ENCODE results near the gene GNG4. TPM values are rescaled to one million over a fixed set of nuclear protein-coding genes. Genes with fewer than 3 reads are reported as not detected.
A peak's percentile ranks its signal among the peaks of the same experiment; 100 is the strongest.

Gene GNG4
- total RNA-seq, 2 donors from 2014 or later: 13.5 to 14.2 TPM

DNA sequence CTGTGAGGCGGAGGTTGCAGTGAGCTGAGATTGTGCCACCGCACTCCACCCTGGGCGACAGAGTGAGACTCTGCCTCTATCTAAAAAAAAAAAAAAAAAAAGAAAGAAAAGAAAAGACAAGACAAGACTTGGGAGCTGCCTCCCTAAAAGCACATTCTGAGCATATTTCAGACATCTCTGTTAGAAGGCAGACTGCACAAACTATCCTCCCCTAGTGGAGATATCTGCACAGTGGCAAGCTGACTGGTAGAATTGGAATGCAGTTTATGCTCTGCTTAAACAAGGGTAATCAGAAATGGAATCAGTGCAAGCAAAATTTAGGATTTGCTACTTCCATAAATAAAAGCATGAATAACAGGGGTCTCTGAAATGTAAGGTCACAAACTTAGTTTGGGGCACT, 31.8 kb downstream of the GNG4 start:
- Mint-ChIP-seq H3K27ac (no peak overlapping the region), H3K27me3 (ENCODE audit: insufficient read depth) (no peaks in the 10 kb centered on the region)

DNA sequence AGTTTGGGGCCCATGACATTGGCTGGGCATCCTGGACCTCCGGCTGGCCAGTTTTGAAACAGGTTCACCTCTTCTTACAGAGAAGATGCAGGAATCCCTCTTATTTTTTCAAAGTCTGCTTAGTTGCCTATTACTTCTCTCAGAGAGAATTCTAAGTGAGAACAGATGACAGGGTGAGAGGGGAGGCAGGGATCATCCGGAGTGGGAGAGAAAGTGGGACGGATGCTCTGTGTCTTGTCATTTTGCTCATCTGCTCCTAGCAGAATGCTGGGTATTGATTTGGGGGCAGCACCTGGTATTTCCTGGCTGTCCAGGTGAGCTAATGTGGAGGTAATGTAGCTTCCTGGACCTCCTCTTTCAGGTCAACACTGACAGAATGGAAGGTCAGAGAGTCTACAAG, 32.4 kb downstream of the GNG4 start:
- no peaks in the 10 kb centered on the region for H3K9me3 Mint-ChIP-seq
- no peaks in the 10 kb centered on the region for H3K27me3 Mint-ChIP-seq (ENCODE audit: insufficient read depth)
- no peak overlapping the region for H3K4me3 Mint-ChIP-seq

More for the DNA sequence above, 31.8 kb downstream of the GNG4 start:
- Histone ChIP-seq H3K9ac (ENCODE audit: extremely low read depth, low read length, poor library complexity, severe bottlenecking) (no peak overlapping the region), H3K36me3 (ENCODE audit: control insufficient read depth, insufficient read depth, low read length) (no peaks in the 10 kb centered on the region), H3K4me1 (ENCODE audit: control insufficient read depth, insufficient read depth, low read length) (no peaks in the 10 kb centered on the region), H3K9me3 (ENCODE audit: control insufficient read depth, low read length) (no peaks in the 10 kb centered on the region), H3K27me3 (ENCODE audit: control insufficient read depth, insufficient read depth, low read length, poor library complexity, severe bottlenecking) (no peaks in the 10 kb centered on the region), H3K4me3 (ENCODE audit: low read length) (no peak overlapping the region), H3K27ac (ENCODE audit: low read depth, low read length) (no peak overlapping the region)
- DNase-seq: no peak
- 88 to 100% methylated on average over 1 to 3 of the region's 3 CpGs for WGBS, 2 experiments (ENCODE audit: insufficient coverage in 1 of 2, insufficient read length in 1 of 2)
- Mint-ChIP-seq H3K36me3 (ENCODE audit: low read depth) (no peaks in the 10 kb centered on the region), H3K4me1 (peaks cover 7% of the 10 kb centered on the region), H3K4me3 (no peak overlapping the region), H3K9me3 (no peaks in the 10 kb centered on the region)
- TF ChIP-seq, protein P1, sequence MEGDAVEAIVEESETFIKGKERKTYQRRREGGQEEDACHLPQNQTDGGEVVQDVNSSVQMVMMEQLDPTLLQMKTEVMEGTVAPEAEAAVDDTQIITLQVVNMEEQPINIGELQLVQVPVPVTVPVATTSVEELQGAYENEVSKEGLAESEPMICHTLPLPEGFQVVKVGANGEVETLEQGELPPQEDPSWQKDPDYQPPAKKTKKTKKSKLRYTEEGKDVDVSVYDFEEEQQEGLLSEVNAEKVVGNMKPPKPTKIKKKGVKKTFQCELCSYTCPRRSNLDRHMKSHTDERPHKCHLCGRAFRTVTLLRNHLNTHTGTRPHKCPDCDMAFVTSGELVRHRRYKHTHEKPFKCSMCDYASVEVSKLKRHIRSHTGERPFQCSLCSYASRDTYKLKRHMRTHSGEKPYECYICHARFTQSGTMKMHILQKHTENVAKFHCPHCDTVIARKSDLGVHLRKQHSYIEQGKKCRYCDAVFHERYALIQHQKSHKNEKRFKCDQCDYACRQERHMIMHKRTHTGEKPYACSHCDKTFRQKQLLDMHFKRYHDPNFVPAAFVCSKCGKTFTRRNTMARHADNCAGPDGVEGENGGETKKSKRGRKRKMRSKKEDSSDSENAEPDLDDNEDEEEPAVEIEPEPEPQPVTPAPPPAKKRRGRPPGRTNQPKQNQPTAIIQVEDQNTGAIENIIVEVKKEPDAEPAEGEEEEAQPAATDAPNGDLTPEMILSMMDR (conservative IDR thresholded peaks at IDR 0.05): peak; percentile 16

DNA sequence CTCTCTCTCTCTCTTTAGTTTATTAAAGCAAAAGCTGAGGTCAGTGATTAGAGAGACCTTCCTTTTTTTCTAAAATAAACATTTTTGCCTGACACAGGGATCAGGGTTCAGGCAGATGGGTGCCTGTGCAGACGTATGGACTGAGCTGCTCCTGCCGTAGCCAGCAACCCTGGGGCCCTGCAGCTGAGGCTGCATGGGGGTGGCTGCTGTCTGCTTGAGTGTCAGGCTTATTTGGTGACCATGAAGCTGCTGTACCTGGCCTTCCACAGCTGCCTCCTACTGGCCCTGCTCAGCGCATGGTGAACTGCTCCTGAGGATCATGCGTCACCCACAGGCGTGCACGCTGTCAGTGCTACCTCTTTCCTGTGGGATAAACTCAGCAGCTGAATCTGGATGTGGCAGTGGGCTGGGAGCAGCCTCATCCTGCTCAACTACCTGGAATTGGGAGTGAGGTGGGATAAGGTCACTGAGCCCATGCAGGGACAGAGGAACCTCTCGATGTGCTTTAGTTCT, 35.1 kb downstream of the GNG4 start:
- TF ChIP-seq, protein P1 (conservative IDR thresholded peaks at IDR 0.05): peak; percentile 30
- Histone ChIP-seq H3K4me1 (ENCODE audit: control insufficient read depth, insufficient read depth, low read length) (no peaks in the 10 kb centered on the region), H3K4me3 (ENCODE audit: low read length) (no peak overlapping the region), H3K36me3 (ENCODE audit: control insufficient read depth, insufficient read depth, low read length) (no peaks in the 10 kb centered on the region), H3K27me3 (ENCODE audit: control insufficient read depth, insufficient read depth, low read length, poor library complexity, severe bottlenecking) (no peaks in the 10 kb centered on the region), H3K9ac (ENCODE audit: extremely low read depth, low read length, poor library complexity, severe bottlenecking) (no peak overlapping the region), H3K9me3 (ENCODE audit: control insufficient read depth, low read length) (no peaks in the 10 kb centered on the region), H3K27ac (ENCODE audit: low read depth, low read length) (no peak overlapping the region)
- Mint-ChIP-seq H3K4me1 (peaks cover 7% of the 10 kb centered on the region), H3K27ac (no peak overlapping the region), H3K9me3 (no peaks in the 10 kb centered on the region), H3K36me3 (ENCODE audit: low read depth) (no peaks in the 10 kb centered on the region), H3K4me3 (no peak overlapping the region), H3K27me3 (ENCODE audit: insufficient read depth) (no peaks in the 10 kb centered on the region)
- WGBS, 2 experiments (ENCODE audit: insufficient coverage in 1 of 2, insufficient read length in 1 of 2): 62 to 90% methylated on average over 2 to 7 of the region's 7 CpGs
- DNase-seq: no peak

More for the DNA sequence above, 32.4 kb downstream of the GNG4 start:
- H3K9me3 ChIP-seq (ENCODE audit: control insufficient read depth, low read length): no peaks in the 10 kb centered on the region
- DNase-seq: no peak
- H3K36me3 ChIP-seq (ENCODE audit: control insufficient read depth, insufficient read depth, low read length): no peaks in the 10 kb centered on the region
- WGBS, 2 experiments (ENCODE audit: insufficient coverage in 1 of 2, insufficient read length in 1 of 2): 90 to 96% methylated on average over 2 to 3 of the region's 3 CpGs
- H3K27me3 ChIP-seq (ENCODE audit: control insufficient read depth, insufficient read depth, low read length, poor library complexity, severe bottlenecking): no peaks in the 10 kb centered on the region
- Mint-ChIP-seq H3K27ac (no peak overlapping the region), H3K4me1 (peaks cover 7% of the 10 kb centered on the region), H3K36me3 (ENCODE audit: low read depth) (no peaks in the 10 kb centered on the region)
- no peak overlapping the region for H3K9ac ChIP-seq (ENCODE audit: extremely low read depth, low read length, poor library complexity, severe bottlenecking)
- no peak overlapping the region for H3K27ac ChIP-seq (ENCODE audit: low read depth, low read length)
- no peaks in the 10 kb centered on the region for H3K4me1 ChIP-seq (ENCODE audit: control insufficient read depth, insufficient read depth, low read length)
- TF ChIP-seq, protein P1 (conservative IDR thresholded peaks at IDR 0.05): no peak
- H3K4me3 ChIP-seq (ENCODE audit: low read length): no peak overlapping the region
